PFSK-1 (cell line): ENCODE measurements around the gene NRROS.

Experiments
- POLR2AphosphoS5 ChIP-seq: IDR thresholded peaks from 2 replicates; pipeline ENCODE4 v1.6.1; 2012; ENCODE audit warnings: low read depth, mild to moderate bottlenecking, control low read depth, low read length, moderate library complexity
- SIN3A ChIP-seq: IDR thresholded peaks from 2 replicates; pipeline ENCODE4 v1.6.1; 2012; ENCODE audit warnings: mild to moderate bottlenecking, low read length, moderate library complexity, borderline replicate concordance; ENCODE audit not compliant: insufficient read depth
- TAF1 ChIP-seq: IDR thresholded peaks from 2 replicates; pipeline ENCODE4 v1.6.1; 2012; ENCODE audit warnings: low read length, control low read depth, borderline replicate concordance; ENCODE audit not compliant: insufficient read depth
- TF ChIP-seq, protein P1 (sequence below), 2 experiments: IDR thresholded peaks; 2 replicates each; pipeline versions ENCODE4 v1.6.1 to v1.8.0; 2011 to 2012; ENCODE audit warnings: low read depth in 2 of 2, low read length in 2 of 2, control low read depth in 1 of 2, inconsistent platforms in 1 of 2, mild to moderate bottlenecking in 1 of 2, moderate library complexity in 1 of 2; ENCODE audit not compliant: insufficient read depth in 1 of 2

GRCh38 chr3:196706731-196707130, 67.2 kb downstream of the NRROS start:
- TF ChIP-seq, protein P1, sequence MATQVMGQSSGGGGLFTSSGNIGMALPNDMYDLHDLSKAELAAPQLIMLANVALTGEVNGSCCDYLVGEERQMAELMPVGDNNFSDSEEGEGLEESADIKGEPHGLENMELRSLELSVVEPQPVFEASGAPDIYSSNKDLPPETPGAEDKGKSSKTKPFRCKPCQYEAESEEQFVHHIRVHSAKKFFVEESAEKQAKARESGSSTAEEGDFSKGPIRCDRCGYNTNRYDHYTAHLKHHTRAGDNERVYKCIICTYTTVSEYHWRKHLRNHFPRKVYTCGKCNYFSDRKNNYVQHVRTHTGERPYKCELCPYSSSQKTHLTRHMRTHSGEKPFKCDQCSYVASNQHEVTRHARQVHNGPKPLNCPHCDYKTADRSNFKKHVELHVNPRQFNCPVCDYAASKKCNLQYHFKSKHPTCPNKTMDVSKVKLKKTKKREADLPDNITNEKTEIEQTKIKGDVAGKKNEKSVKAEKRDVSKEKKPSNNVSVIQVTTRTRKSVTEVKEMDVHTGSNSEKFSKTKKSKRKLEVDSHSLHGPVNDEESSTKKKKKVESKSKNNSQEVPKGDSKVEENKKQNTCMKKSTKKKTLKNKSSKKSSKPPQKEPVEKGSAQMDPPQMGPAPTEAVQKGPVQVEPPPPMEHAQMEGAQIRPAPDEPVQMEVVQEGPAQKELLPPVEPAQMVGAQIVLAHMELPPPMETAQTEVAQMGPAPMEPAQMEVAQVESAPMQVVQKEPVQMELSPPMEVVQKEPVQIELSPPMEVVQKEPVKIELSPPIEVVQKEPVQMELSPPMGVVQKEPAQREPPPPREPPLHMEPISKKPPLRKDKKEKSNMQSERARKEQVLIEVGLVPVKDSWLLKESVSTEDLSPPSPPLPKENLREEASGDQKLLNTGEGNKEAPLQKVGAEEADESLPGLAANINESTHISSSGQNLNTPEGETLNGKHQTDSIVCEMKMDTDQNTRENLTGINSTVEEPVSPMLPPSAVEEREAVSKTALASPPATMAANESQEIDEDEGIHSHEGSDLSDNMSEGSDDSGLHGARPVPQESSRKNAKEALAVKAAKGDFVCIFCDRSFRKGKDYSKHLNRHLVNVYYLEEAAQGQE (IDR thresholded peaks at IDR 0.05; ENCODE audit: insufficient read depth in 1 of 2, low read depth in 2 of 2, low read length in 2 of 2), result no peak
- no peak for TF ChIP-seq TAF1
- no peak for TF ChIP-seq POLR2AphosphoS5
- TF ChIP-seq SIN3A, result no peak
